Neuron (in vitro differentiated cells): ENCODE results near the gene TEX38.
"Not testable (repeated sequence)": the region's sequence is repeated elsewhere in the genome, so short reads cannot be mapped to it uniquely, and the experiment has no call there.

ENCODE experiments used
- H2AFZ ChIP-seq: one replicate; pipeline ENCODE4 v1.6.1; 2013; ENCODE audit warnings: low read depth, mild to moderate bottlenecking, inconsistent platforms, low read length, moderate library complexity
- H3K27me3 ChIP-seq: one replicate; pipeline ENCODE4 v1.6.1; 2013; ENCODE audit warnings: low read length; ENCODE audit not compliant: insufficient read depth
- H3K36me3 ChIP-seq: one replicate; pipeline ENCODE4 v1.6.1; 2013; ENCODE audit warnings: low read length; ENCODE audit not compliant: insufficient read depth
- H3K4me1 ChIP-seq: one replicate; pipeline ENCODE4 v1.6.1; 2013; ENCODE audit warnings: low read length; ENCODE audit not compliant: insufficient read depth
- H3K4me3 ChIP-seq: 2 replicates; pipeline ENCODE4 v1.5.1; 2013; ENCODE audit warnings: mild to moderate bottlenecking, low read length, moderate library complexity
- H3K9me3 ChIP-seq: one replicate; pipeline ENCODE4 v1.6.1; 2013; ENCODE audit warnings: low read length

Gene TEX38

GRCh38 chr1:46646844-46647243 lies 24.8 kb upstream of the TEX38 start:
- no peaks in the 10 kb centered on the region for H3K27me3 ChIP-seq
- H3K36me3 ChIP-seq: peaks cover 42% of the 10 kb centered on the region
- H2AFZ ChIP-seq: no peak overlapping the region
- H3K4me3 ChIP-seq: no peak overlapping the region
- peaks cover 6% of the 10 kb centered on the region for H3K9me3 ChIP-seq
- H3K4me1 ChIP-seq: no peaks in the 10 kb centered on the region

- Histone ChIP-seq H3K27me3 (no peaks in the 10 kb centered on the region), H3K4me1 (no peaks in the 10 kb centered on the region), H2AFZ (no peak overlapping the region), H3K4me3 (no peak overlapping the region), H3K36me3 (peaks cover 43% of the 10 kb centered on the region), H3K9me3 (peaks cover 6% of the 10 kb centered on the region)
These were observed 24.0 kb upstream of the TEX38 start for GRCh38 chr1:46647611-46648010.

- peaks cover 6% of the 10 kb centered on the region for H3K9me3 ChIP-seq
- H3K4me3 ChIP-seq: no peak overlapping the region
- H3K4me1 ChIP-seq: no peaks in the 10 kb centered on the region
- H3K27me3 ChIP-seq: no peaks in the 10 kb centered on the region
- H2AFZ ChIP-seq: no peak overlapping the region
- H3K36me3 ChIP-seq: peaks cover 31% of the 10 kb centered on the region
These were observed 21.9 kb upstream of the TEX38 start for GRCh38 chr1:46649764-46650163.

GRCh38 chr1:46650491-46650890 lies 21.2 kb upstream of the TEX38 start:
- H3K4me3 ChIP-seq: no peak overlapping the region
- no peaks in the 10 kb centered on the region for H3K4me1 ChIP-seq
- H3K9me3 ChIP-seq: peaks cover 10% of the 10 kb centered on the region
- H2AFZ ChIP-seq: no peak overlapping the region
- H3K36me3 ChIP-seq: peaks cover 34% of the 10 kb centered on the region
- H3K27me3 ChIP-seq: no peaks in the 10 kb centered on the region

GRCh38 chr1:46651152-46651551 lies 20.5 kb upstream of the TEX38 start:
- Histone ChIP-seq H3K36me3 (peaks cover 37% of the 10 kb centered on the region), H3K9me3 (peaks cover 12% of the 10 kb centered on the region)
- H3K27me3 ChIP-seq, H3K4me1 ChIP-seq, H3K4me3 ChIP-seq, H2AFZ ChIP-seq: not testable (repeated sequence)

- Histone ChIP-seq H3K36me3 (peaks cover 46% of the 10 kb centered on the region), H2AFZ (no peak overlapping the region), H3K4me1 (no peaks in the 10 kb centered on the region), H3K27me3 (no peaks in the 10 kb centered on the region), H3K4me3 (no peak overlapping the region), H3K9me3 (peaks cover 14% of the 10 kb centered on the region)
These were observed 19.1 kb upstream of the TEX38 start for GRCh38 chr1:46652321-46653100.

- H3K27me3 ChIP-seq: no peaks in the 10 kb centered on the region
- no peak overlapping the region for H3K4me3 ChIP-seq
- no peak overlapping the region for H2AFZ ChIP-seq
- no peaks in the 10 kb centered on the region for H3K4me1 ChIP-seq
- peaks cover 54% of the 10 kb centered on the region for H3K36me3 ChIP-seq
- peaks cover 14% of the 10 kb centered on the region for H3K9me3 ChIP-seq
These were observed 18.2 kb upstream of the TEX38 start for GRCh38 chr1:46653405-46653958.

GRCh38 chr1:46654012-46654411 lies 17.6 kb upstream of the TEX38 start:
- Histone ChIP-seq H3K9me3 (peaks cover 14% of the 10 kb centered on the region), H3K36me3 (peaks cover 54% of the 10 kb centered on the region), H2AFZ (no peak overlapping the region), H3K27me3 (no peaks in the 10 kb centered on the region), H3K4me3 (no peak overlapping the region), H3K4me1 (no peaks in the 10 kb centered on the region)

GRCh38 chr1:46654698-46655097 lies 17.0 kb upstream of the TEX38 start:
- Histone ChIP-seq H3K36me3 (peaks cover 56% of the 10 kb centered on the region), H3K9me3 (peaks cover 11% of the 10 kb centered on the region)
- H3K4me1 ChIP-seq, H2AFZ ChIP-seq, H3K4me3 ChIP-seq, H3K27me3 ChIP-seq: not testable (repeated sequence)

- Histone ChIP-seq H3K36me3 (peaks cover 54% of the 10 kb centered on the region), H2AFZ (no peak overlapping the region), H3K9me3 (peaks cover 8% of the 10 kb centered on the region), H3K27me3 (no peaks in the 10 kb centered on the region), H3K4me1 (no peaks in the 10 kb centered on the region), H3K4me3 (no peak overlapping the region)
These were observed 15.8 kb upstream of the TEX38 start for GRCh38 chr1:46655848-46656247.

GRCh38 chr1:46656643-46657042 lies 15.0 kb upstream of the TEX38 start:
- Histone ChIP-seq H3K4me3 (no peak overlapping the region), H3K27me3 (no peaks in the 10 kb centered on the region), H3K36me3 (peaks cover 54% of the 10 kb centered on the region), H2AFZ (no peak overlapping the region), H3K4me1 (no peaks in the 10 kb centered on the region), H3K9me3 (peaks cover 8% of the 10 kb centered on the region)

- Histone ChIP-seq H3K4me1 (no peaks in the 10 kb centered on the region), H3K36me3 (peaks cover 45% of the 10 kb centered on the region), H3K4me3 (no peak overlapping the region), H3K27me3 (no peaks in the 10 kb centered on the region), H3K9me3 (peaks cover 8% of the 10 kb centered on the region), H2AFZ (no peak overlapping the region)
These were observed 13.9 kb upstream of the TEX38 start for GRCh38 chr1:46657775-46658174.

- no peak overlapping the region for H3K4me3 ChIP-seq
- peaks cover 8% of the 10 kb centered on the region for H3K9me3 ChIP-seq
- no peaks in the 10 kb centered on the region for H3K27me3 ChIP-seq
- no peaks in the 10 kb centered on the region for H3K4me1 ChIP-seq
- peaks cover 53% of the 10 kb centered on the region for H3K36me3 ChIP-seq
- no peak overlapping the region for H2AFZ ChIP-seq
These were observed 12.3 kb upstream of the TEX38 start for GRCh38 chr1:46659307-46659870.
